SK-N-DZ (cell line): Measurements from ENCODE around the gene PRUNE1.

Source experiments
- DNase-seq: peaks from one replicate; pipeline ENCODE4 v3.0.0-alpha.2; 2015; ENCODE audit warnings: low spot score

The PRUNE1 gene

GRCh38 chr1:151049458-151049857 is 41.2 kb downstream of the PRUNE1 start:
- DNase-seq = no peak

- DNase-seq = no peak
Observed at GRCh38 chr1:151050051-151050688, 41.9 kb downstream of the PRUNE1 start.

GRCh38 chr1:151051356-151052009 is 43.2 kb downstream of the PRUNE1 start:
- no peak for DNase-seq

DNA sequence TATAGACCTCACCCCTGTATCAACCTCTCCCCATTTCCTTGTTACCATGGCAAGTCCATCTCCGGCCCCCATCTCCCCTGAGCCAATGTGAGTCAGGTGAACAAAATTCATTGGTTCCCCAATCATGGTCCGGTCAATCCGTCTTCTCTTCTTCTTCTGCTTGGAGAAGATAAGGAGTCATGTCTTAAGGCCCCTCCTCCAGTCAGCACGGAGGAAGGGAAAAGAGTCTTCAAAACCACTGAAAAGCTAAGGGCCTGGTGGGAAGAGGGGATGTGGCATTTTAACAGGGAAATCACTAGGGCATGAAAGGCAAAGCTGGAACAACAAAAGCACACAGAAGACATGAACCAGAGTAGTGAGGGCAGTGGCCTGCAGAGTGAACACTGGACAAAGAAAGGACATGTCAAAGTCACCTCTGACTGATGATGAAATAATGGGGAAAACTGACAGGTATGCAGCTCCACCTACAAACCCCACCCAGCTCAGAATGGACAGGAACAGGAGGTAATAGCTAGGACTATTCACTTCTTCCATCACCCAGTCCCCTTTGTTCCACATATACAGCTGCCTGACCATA is 46.8 kb downstream of the PRUNE1 start:
- no peak for DNase-seq

DNA sequence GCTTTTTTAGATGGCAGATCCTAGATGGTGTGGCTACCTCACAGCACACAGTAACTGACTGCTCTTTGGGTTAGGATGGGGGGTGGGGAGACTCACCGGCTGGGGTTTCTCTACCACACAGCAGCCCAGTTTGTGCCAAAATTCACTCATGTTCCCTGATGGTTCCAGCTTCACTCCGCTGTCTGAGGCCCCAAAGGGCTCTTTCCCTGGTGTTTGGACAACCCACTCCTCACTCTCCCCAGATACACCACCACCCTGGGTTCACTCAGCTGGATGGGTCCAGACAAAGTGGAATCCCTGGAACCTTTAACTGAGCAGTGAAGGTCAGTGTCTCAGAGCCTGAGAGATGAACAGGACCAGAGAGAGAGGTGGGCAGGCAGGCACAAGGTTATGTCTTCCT is 47.3 kb downstream of the PRUNE1 start:
- no peak for DNase-seq

DNA sequence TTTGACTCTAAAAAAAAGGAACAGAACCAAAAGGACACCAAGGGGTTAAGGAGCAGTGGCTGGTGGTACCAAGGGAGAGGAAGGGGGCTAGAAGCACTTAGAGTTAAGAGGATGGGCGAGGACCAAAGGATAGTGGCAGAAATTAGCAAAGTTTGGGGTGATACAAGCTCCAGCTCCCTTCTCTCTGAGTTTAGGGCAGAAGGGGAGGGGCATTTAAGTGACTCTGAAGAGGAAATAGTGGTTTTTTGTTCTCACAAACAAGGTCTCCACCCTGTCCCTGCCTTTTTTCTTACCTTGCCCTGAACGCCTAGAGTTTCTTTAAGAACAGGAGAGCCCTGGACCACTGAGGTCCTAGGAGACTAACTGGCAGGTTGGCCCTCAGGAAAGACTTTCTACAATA is 47.9 kb downstream of the PRUNE1 start:
- DNase-seq = no peak

- DNase-seq = peak; percentile 57
Observed at GRCh38 chr1:151058692-151059091, 50.4 kb downstream of the PRUNE1 start.

- DNase-seq = peak; percentile 91
Observed at GRCh38 chr1:151059109-151060006, 51.1 kb downstream of the PRUNE1 start, which contains the start of gene CDC42SE1. CDC42SE1 (minus strand) TSS chr1:151059622; CDS start chr1:151055730, 3,892 bp downstream.

DNA sequence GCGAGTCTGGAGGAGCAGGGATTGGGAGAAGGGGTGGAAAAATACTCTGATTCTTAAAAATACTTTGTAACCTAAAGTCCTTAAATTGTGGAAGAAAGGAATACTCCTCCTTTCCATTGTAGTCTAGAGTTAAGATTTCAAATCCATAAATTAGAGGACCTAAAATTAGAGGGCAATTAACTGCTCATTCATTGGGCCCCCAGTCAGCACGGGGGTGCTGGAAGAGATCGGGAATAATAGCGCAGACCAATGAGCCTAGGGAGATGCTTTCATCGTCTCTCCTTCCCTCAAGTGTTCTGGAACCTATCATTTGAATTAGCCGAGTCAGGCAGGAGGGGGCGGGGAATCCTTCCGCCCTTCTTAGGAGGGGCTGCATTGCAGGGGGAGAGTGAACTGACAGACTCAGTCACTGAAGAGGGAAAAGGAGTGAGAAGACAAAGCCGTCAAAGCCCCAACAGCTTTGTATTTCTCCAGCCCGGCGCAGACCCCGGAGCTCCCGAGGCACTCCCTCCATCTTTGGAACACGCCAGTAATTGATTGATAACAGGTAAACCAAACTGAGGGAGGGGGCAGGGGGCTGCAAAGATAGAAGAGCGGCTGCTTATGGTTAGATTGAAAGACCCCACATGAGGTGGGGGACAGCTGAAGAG is 51.9 kb downstream of the PRUNE1 start, which contains the start of gene MLLT11:
Gene MLLT11, plus strand, starts transcription at position 391 of the 650 bp plus-strand sequence. CDS start 6,828 bp downstream, outside the sequence.
- DNase-seq = peak; percentile 99

DNA sequence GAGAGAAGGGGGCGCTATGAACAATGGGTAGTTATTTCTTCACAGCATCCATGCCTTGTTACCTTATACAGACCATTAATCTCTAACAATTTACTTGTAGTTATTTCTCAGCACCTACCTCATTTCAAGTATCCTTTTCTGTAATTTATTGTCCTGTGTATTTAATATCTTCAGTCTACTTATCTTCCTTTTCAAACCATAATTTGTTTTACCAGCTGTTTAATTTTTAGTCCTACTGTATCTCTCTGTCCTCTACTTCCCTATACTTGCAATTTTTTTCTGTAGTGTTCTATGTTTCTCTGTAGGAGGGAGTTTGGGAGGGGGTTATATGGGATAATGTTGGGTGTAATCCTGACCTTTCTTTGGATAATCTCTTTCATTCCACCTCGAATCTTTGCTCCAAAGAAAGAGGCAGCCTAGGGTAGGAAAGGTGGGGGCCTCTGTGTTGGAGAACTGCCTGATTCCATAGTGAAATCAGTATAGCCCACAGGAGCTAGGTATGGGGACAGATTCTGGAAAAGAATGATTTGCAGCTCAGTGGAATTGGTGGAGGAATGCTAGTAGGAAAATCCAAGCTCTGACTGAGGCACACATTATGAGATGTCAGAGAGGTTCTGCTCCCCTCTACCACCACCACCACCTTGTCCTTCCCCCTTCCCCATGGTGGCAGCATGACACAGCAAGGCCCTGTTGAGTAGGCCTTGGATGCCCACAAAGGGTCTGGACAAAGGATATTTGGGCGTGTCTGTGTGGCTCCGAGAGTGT is 52.6 kb downstream of the PRUNE1 start:
- DNase-seq = peak; percentile 83

GRCh38 chr1:151061704-151062103 is 53.5 kb downstream of the PRUNE1 start:
- DNase-seq = no peak

- DNase-seq = no peak
Observed at GRCh38 chr1:151062741-151063371, 54.6 kb downstream of the PRUNE1 start.

DNA sequence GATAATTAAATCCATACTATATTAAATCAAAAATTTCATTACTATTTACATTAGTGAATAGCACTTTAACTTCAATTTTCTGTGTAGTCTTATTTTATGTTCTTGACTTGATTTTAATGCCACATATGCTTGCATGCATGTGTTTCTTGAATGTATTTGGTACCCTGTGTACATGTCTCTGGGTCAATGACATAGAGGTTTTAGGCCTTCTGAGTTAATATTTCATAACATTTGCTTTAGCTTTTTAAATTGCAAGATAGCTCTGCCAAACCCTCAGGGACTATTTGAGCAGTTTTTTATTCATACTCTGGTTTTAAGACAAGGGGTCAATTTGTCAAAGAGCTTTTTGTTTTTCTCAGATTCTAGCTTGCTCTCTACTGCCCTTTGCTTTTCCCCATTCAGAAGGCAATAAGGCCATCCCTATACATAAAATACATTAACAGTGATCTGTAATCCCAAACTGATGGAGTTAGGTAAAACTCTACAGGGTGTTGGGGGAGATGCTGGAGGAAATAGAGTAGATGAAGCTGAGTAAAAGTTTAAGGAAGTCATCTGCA is 56.9 kb downstream of the PRUNE1 start:
- DNase-seq = no peak

GRCh38 chr1:151067185-151067584 is 58.9 kb downstream of the PRUNE1 start:
- DNase-seq = no peak

DNA sequence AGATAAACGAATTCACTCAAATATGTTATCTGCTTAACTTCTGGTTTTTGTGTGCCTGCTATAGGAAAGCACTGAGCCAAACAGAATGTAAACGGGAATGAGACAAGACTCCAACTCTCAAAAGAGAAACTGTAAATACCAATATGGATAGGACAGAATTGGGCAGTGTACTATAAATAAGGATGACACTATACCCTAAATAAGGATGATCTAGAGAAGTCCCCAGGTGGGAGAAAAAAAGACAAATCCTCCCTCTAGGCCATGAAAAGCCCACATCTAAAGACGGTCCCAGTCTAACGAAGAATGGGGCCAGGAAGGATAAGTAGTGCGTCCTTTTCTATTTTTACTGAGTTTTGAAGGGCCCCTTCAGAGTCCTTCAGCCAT is 60.8 kb downstream of the PRUNE1 start:
- DNase-seq = no peak

DNA sequence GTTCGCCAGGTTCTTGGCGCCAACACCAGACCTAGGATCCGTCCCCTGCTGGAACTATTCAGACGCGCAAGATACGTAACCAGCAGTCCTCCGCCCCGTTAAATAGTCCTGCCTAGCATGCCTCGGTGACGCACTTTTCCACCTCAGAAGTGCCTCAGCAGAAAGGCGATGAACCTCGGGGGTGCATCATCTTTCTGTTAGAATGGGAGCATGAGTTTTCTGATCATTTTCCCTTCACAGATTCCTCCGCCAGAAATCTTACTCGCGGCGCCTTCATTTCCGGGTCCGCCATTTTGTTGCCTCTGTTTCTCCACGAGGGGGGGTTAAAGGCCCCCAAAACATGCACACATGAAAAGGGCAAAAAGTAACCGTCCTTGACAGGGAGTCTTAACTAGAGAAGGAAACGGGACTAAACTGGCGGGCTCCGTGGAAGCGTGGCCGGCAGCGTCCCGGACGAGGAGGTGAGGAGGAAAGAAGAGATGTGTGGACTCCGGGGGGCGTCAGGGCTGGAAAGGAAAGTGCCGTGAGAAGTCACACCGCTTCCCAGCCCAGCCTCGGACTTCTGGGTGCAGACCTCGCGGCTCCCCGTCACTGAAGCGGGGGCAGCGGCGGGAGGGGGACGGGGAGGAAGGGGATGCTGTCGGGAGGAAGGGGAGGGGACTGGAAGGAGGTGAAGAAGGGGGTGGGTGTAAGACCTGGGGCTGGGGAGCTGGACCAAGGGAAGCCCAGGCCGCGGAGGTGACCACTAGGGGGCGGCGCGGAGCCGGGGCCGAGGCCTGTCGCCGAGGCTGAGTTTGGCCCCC is 62.4 kb downstream of the PRUNE1 start, which contains the start of gene GABPB2:
Gene GABPB2, plus strand, starts transcription at position 288 of the 803 bp plus-strand sequence. CDS start 17,429 bp downstream, outside the sequence.
- peak; percentile 83 for DNase-seq

- DNase-seq = no peak
Observed at GRCh38 chr1:151072224-151072623, 64.0 kb downstream of the PRUNE1 start.
